Measurements from ENCODE around the gene KCTD21. TPM values are rescaled to one million over a fixed set of nuclear protein-coding genes. Genes with fewer than 3 reads are reported as not detected.
A peak's percentile ranks its signal among the peaks of the same experiment; 100 is the strongest.

KCTD21 gene
- total RNA-seq, 2 experiments from 2014 or later: 4.1 to 5.2 TPM

DNA sequence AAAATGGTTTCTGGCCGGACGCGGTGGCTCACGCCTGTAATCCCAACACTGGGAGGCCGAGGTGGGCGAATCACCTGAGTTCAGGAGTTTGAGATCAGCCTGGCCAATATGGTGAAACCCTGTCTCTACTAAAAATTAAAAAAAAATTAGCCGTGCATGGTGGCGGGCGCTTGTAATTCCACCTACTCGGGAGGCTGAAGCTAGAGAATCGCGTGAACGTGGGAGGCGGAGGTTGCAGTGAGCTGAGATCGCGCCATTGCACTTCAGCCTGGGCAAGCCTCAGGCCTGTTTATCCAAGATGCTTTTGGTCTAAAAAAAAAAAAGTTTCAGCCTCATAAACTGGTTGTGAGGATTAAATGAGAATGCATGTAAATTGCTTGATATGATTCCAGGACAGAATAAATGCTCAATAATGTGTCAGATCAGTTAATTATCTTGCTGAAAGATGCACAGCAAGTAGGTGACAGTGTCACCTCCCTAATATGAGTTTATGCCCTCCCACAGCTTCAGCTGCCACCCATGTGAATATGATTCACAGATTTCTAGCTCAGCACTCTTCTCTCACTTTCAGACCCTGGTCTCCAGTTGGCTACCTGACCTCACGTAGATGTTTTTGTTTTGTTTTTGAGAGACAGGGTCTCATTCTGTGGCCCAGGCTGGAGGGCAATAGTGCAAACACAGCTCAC is 47.9 kb downstream of the KCTD21 start:
- Mint-ChIP-seq H3K4me1 (ENCODE audit: low read depth) (peaks cover 36% of the 10 kb centered on the region), H3K27me3 (no peaks in the 10 kb centered on the region), H3K27ac (peak overlapping the region; percentile 56), H3K9me3 (no peaks in the 10 kb centered on the region), H3K36me3 (ENCODE audit: low read depth) (peaks cover 33% of the 10 kb centered on the region), H3K4me3 (peak overlapping the region; percentile 96)
- ATAC-seq (no peak), DNase-seq (peak; percentile 22)
- intact Hi-C loops (cut with micrococcal nuclease): no loop called here
- TF ChIP-seq, protein P1, sequence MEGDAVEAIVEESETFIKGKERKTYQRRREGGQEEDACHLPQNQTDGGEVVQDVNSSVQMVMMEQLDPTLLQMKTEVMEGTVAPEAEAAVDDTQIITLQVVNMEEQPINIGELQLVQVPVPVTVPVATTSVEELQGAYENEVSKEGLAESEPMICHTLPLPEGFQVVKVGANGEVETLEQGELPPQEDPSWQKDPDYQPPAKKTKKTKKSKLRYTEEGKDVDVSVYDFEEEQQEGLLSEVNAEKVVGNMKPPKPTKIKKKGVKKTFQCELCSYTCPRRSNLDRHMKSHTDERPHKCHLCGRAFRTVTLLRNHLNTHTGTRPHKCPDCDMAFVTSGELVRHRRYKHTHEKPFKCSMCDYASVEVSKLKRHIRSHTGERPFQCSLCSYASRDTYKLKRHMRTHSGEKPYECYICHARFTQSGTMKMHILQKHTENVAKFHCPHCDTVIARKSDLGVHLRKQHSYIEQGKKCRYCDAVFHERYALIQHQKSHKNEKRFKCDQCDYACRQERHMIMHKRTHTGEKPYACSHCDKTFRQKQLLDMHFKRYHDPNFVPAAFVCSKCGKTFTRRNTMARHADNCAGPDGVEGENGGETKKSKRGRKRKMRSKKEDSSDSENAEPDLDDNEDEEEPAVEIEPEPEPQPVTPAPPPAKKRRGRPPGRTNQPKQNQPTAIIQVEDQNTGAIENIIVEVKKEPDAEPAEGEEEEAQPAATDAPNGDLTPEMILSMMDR (IDR thresholded peaks at IDR 0.05): no peak
- POLR2A ChIA-PET: interaction anchor here (0.7 to 1.7 kb wide), 6 partner anchors 8 to 354 kb away, joined by 3 to 7 read pairs (median 4); no protein-coding TSS in a partner anchor
- CTCF ChIA-PET: interaction anchor here (0.8 to 2.4 kb wide), 4 partner anchors 49 to 424 kb away, joined by 3 to 14 read pairs (median 4); partner anchors contain the start of gene GAB2

DNA sequence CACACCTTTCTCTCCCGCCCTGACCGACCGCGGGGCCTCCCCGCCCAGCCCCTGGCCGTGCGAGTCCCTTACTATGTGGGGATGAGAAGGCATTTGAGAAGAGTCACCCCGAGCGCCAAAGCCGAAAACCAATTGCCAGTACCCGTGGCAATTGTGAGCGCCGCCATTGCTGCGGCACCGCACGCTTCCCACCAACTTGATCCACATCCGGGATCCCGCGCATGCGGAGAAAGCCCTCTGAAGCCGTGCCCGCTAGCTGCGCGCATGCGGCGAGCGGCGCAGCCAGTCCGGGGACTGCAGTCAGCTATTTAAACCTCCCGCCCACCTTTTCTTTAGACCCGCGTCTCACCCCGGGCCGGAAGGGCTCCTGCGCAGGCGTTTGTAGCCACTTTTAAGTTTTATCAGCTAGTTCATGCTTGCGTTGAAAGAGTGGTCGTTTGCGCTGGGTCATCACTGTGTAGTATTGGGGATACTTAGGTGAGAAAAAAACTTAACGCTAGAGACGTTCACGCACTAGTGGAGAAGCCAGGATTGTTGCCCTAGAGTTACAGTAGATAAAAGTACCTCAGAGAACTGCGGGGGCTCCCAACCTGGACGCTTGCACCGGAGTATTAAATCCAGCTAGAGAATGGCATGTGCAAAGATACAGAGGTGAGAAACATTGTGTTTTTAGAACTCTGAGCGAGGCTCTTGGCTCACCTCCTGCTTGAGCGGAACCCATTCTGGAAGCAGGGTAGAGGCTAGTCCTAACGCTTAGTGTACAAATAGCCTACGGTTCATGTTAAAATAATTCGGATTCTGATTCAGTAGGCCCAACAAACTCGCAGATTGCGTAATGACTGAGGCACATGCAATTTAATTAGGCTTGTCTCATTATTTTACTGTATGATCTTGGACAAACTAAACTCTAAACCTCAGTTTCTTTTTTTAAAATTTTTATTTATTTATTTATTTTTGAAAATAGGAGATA is 48.7 kb downstream of the KCTD21 start, which contains the start of gene ALG8:
Gene ALG8, minus strand, starts transcription at position 205 of the 970 bp plus-strand sequence. Its CDS starts 38 bp downstream, at position 167.
- TF ChIP-seq, protein P1 (IDR thresholded peaks at IDR 0.05): no peak
- intact Hi-C loops (cut with micrococcal nuclease): loop anchor here (5.0 kb wide), 1 partner anchor 48 kb away; the partner anchor contains the start of genes KCTD21 and USP35
- CTCF ChIA-PET: interaction anchor here (0.8 to 2.4 kb wide), 9 partner anchors 49 to 429 kb away, joined by 3 to 14 read pairs (median 5); partner anchors contain the start of genes GAB2, INTS4, KCTD21 and USP35
- DNase-seq (peak; percentile 97), ATAC-seq (peak; percentile 96)
- H3K9me3 Mint-ChIP-seq: no peaks in the 10 kb centered on the region
- H3K36me3 Mint-ChIP-seq (ENCODE audit: low read depth): peaks cover 40% of the 10 kb centered on the region
- POLR2A ChIA-PET: interaction anchor here (0.7 to 1.7 kb wide), 16 partner anchors 9 to 435 kb away, joined by 3 to 15 read pairs (median 4); partner anchors contain the start of genes KCTD21, NARS2 and NDUFC2
- peaks cover 37% of the 10 kb centered on the region for H3K4me1 Mint-ChIP-seq (ENCODE audit: low read depth)
- peak within 1 kb of the TSS; percentile 96 for H3K4me3 Mint-ChIP-seq
- no peaks in the 10 kb centered on the region for H3K27me3 Mint-ChIP-seq
- peak within 1 kb of the TSS; percentile 92 for H3K27ac Mint-ChIP-seq

DNA sequence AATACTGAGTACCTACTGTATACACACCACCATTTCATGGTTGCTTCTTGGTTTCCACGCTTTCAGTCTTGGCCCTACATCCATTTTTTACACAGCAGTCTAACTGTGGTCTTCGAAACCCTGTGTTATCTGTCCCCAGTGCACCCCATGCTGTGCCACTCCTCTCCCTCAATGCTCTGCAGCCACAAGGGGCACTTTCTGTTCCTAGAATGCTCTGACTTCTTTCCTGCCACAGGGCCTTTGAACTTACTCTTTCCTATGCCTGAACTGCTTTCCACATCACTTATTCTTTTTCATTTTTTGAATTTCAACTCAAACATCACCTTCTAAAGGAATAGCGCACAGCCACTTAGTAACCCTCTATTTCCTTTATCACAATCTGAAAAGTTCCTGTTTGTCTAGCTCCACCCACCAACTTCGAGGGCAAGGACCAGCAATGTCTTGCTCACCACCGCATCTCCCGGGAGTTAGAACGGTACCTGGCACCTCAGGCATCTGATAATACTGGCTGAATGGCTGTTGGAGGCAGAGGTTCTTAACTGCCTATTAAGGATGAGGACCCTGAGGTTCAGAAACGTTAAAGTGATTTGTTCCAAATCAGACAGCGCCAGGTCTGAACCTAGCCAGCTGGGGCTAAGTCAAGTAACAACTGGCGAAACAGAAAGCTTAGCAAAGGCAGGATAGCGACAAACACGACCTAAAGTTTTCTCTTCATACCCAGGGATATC is 49.6 kb downstream of the KCTD21 start:
- peak; percentile 54 for DNase-seq
- POLR2A ChIA-PET: interaction anchor here (0.8 to 1.7 kb wide), 14 partner anchors 9 to 436 kb away, joined by 3 to 15 read pairs (median 4); partner anchors contain the start of genes KCTD21, NARS2 and NDUFC2
- CTCF ChIA-PET: interaction anchor here (0.8 to 2.4 kb wide), 8 partner anchors 50 to 430 kb away, joined by 3 to 14 read pairs (median 5); partner anchors contain the start of genes GAB2, INTS4, KCTD21 and USP35
- Mint-ChIP-seq H3K9me3 (no peaks in the 10 kb centered on the region), H3K27ac (peak overlapping the region; percentile 92), H3K4me1 (ENCODE audit: low read depth) (peaks cover 38% of the 10 kb centered on the region), H3K36me3 (ENCODE audit: low read depth) (peaks cover 46% of the 10 kb centered on the region), H3K27me3 (no peaks in the 10 kb centered on the region), H3K4me3 (peak overlapping the region; percentile 96)
- intact Hi-C loops (cut with micrococcal nuclease): loop anchor here (5.0 kb wide), 1 partner anchor 48 kb away; the partner anchor contains the start of genes KCTD21 and USP35
- peak; percentile 38 for ATAC-seq
- TF ChIP-seq, protein P1 (IDR thresholded peaks at IDR 0.05): peak; percentile 40

DNA sequence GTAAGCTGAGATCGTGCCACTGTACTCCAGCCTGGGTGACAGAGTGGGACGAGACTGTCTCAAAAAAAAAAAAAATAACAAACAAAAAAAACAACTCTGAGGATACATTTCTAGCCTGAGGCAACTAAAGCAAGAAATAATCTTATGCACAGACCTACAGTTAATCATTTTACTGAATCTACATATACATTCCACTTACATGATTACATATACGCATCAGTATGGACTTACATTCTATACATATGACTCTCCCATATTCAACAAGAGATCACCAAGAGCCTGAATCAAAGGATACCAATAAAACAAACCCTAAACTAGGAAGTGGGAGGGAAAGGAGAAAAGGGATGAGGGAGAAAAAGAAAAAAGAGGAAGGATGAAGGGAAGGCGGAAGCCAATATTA is 50.1 kb downstream of the KCTD21 start:
- Mint-ChIP-seq H3K4me3 (peak overlapping the region; percentile 96), H3K4me1 (ENCODE audit: low read depth) (peaks cover 38% of the 10 kb centered on the region), H3K36me3 (ENCODE audit: low read depth) (peaks cover 50% of the 10 kb centered on the region), H3K27me3 (no peaks in the 10 kb centered on the region), H3K9me3 (no peaks in the 10 kb centered on the region), H3K27ac (peak overlapping the region; percentile 92)
- TF ChIP-seq, protein P1 (IDR thresholded peaks at IDR 0.05): no peak
- ATAC-seq (no peak), DNase-seq (no peak)
- intact Hi-C loops (cut with micrococcal nuclease): loop anchor here (5.0 kb wide), 1 partner anchor 49 kb away; the partner anchor contains the start of genes KCTD21 and USP35
- CTCF ChIA-PET: interaction anchor here (1.5 to 1.6 kb wide), 3 partner anchors 138 to 431 kb away, joined by 3 to 8 read pairs (median 5); partner anchors contain the start of gene INTS4
- POLR2A ChIA-PET: interaction anchor here (0.9 to 1.7 kb wide), 8 partner anchors 9 to 436 kb away, joined by 3 to 15 read pairs (median 4); partner anchors contain the start of genes KCTD21, NARS2 and NDUFC2
